ENCODE data around the gene FSTL1.

DNA sequence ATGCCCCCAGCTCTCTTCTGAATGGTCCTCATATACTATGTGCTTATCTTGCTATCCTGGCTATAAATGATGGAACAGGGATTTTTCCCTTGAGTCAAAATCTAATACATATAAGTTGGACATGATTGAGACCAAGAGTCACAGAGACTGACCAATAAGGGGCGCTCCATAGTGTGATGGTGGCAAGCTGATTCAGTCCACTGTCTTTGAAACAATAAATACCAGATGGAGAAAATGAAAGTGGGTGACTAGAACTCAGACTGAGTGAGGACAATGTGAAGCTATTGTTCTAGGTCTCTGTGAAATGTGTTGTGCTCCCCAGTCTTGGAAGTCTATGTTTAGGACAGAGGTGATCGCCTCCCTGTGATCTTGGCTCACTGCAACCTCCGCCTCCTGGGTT lies 10.6 kb upstream of the FSTL1 start:
- no peak for TF ChIP-seq TCF7L2 (IDR thresholded peaks at IDR 0.05; ENCODE audit: borderline replicate concordance, low read depth, low read length)
- no peak for TF ChIP-seq REPIN1 (tag by site-specific recombination; IDR thresholded peaks at IDR 0.05; ENCODE audit: low read depth)
- TF ChIP-seq MEIS1 (CRISPR knock-in tag; IDR thresholded peaks at IDR 0.05; ENCODE audit: borderline replicate concordance): no peak
